HG03469 (cell line): ENCODE data around the gene ASB13.

Experiments
- ATAC-seq: cut with Tn5 transposase; IDR thresholded peaks from one replicate; pipeline ENCODE4 v1.9.1; 2021; ENCODE audit warnings: mild to moderate bottlenecking, moderate library complexity, moderate number of reproducible peaks; ENCODE audit not compliant: unreplicated experiment

The ASB13 gene

DNA sequence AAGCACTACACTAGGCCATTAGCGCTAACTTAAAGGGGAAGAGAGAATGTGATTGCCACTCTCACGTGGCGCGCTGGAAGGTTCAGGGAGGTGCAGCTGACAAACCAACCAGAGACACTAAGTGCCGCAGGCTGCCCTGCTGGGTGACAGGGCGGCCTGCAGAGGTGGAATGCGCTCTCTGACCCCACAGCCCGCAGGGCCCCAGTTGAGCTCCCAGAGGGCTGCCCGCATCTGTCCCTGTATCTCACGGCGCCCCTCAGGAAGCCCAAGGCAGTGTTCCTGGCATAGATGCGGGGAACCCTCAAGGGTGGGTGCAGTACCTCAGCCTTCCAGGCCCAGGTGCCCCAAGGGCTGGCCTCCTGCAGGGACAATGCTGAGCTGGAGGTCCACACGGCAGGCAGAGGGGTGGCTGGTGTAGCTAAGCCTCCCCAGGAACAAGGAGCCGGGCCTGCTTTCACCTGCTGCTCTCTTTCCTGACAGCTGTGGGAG is 75.0 kb downstream of the ASB13 start:
- no peak for ATAC-seq

DNA sequence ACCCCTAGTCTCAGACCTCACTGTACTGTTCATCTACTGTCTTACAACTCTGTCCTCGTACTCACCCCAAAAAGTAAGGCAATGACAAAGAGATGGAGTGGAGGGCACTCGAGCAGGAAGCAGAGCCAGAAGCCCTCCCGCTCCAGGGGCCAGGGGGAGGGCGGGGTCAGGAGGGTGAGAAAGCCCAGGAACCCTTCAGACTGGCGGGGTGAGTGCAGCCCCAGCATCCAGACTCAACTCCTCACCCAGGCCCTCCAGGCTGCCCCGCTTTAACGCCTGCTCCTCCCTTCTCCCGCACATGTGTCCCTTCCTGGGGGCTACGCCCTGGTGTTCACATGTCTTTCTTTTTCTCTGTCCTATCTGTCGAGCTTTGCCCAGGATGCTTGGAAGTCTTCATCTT is 75.6 kb downstream of the ASB13 start:
- no peak for ATAC-seq

GRCh38 chr10:5589661-5590511 is 76.5 kb downstream of the ASB13 start:
- ATAC-seq, result no peak

- no peak for ATAC-seq
Measured at GRCh38 chr10:5589011-5589660, 77.3 kb downstream of the ASB13 start.
